NB4 (cell line): ENCODE data around the gene EIPR1.
"Not testable (repeated sequence)": the region's sequence is repeated elsewhere in the genome, so short reads cannot be mapped to it uniquely, and the experiment has no call there.

Experiments used
- DNase-seq: peaks from one replicate; pipeline ENCODE4 v3.0.0; 2010; ENCODE audit warnings: low read depth
- H3K4me3 ChIP-seq: one replicate; pipeline ENCODE4 v1.5.1; 2011; ENCODE audit warnings: mild to moderate bottlenecking, low read depth, low read length, moderate library complexity
- MYC ChIP-seq: IDR thresholded peaks from 2 replicates; pipeline ENCODE4 v1.6.1; 2011; ENCODE audit warnings: low read depth, low read length
- POLR2A ChIP-seq: IDR thresholded peaks from 2 replicates; pipeline ENCODE4 v1.6.1; 2011; ENCODE audit warnings: mild to moderate bottlenecking; ENCODE audit not compliant: insufficient read length; ENCODE audit errors: extremely low read depth
- TF ChIP-seq, protein P1 (sequence below): IDR thresholded peaks from one replicate; pipeline ENCODE4 v1.5.1; 2012; ENCODE audit warnings: low read depth, low read length
- TF ChIP-seq, protein P2 (sequence below): IDR thresholded peaks from 2 replicates; pipeline ENCODE4 v1.6.1; 2011; ENCODE audit warnings: low read depth, low read length

The EIPR1 gene

DNA sequence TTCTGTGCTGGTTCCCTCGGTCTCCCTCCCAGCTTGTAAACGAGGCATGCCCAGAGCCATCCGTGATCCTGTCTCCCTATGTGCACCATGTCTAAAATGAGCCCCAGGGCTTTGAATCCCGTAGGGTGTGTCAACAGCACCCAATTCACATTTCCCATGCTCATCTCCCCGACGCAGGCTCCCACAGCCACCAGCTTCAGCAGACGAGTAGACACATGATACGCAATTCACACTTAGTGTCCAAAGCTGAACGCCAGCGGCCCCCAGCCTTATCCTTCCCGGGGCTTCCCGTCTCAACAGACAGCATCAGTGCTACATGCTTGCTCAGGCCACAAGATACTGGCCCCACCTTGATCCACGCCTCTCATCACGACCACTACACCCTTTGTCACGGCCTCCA is 88.1 kb downstream of the EIPR1 start:
- TF ChIP-seq, protein P1, sequence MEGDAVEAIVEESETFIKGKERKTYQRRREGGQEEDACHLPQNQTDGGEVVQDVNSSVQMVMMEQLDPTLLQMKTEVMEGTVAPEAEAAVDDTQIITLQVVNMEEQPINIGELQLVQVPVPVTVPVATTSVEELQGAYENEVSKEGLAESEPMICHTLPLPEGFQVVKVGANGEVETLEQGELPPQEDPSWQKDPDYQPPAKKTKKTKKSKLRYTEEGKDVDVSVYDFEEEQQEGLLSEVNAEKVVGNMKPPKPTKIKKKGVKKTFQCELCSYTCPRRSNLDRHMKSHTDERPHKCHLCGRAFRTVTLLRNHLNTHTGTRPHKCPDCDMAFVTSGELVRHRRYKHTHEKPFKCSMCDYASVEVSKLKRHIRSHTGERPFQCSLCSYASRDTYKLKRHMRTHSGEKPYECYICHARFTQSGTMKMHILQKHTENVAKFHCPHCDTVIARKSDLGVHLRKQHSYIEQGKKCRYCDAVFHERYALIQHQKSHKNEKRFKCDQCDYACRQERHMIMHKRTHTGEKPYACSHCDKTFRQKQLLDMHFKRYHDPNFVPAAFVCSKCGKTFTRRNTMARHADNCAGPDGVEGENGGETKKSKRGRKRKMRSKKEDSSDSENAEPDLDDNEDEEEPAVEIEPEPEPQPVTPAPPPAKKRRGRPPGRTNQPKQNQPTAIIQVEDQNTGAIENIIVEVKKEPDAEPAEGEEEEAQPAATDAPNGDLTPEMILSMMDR = no peak
- TF ChIP-seq MYC (no peak), POLR2A (no peak)
- TF ChIP-seq, protein P2, sequence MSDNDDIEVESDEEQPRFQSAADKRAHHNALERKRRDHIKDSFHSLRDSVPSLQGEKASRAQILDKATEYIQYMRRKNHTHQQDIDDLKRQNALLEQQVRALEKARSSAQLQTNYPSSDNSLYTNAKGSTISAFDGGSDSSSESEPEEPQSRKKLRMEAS = no peak
- no peak for DNase-seq
- H3K4me3 ChIP-seq = no peak overlapping the region

DNA sequence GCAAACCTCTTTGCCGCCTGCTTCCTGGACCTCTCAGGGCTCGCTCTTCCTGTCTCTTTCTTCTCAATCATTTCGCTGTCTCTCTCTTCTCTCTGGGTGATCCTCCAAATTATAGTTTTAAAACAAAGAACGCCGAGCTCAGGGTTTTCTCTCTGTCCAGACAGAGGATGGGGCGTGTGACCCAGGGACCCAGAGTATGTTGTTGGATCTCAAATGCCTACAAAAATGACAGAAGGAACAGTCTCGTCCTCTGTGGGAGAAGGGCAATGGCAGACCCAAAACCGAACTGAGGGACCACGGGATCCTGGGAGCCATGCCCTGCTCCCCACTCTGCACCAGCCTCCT is 88.5 kb downstream of the EIPR1 start:
- DNase-seq = no peak
- H3K4me3 ChIP-seq = no peak overlapping the region
- TF ChIP-seq, protein P2 = no peak
- TF ChIP-seq POLR2A (no peak), MYC (no peak)
- TF ChIP-seq, protein P1 = no peak

DNA sequence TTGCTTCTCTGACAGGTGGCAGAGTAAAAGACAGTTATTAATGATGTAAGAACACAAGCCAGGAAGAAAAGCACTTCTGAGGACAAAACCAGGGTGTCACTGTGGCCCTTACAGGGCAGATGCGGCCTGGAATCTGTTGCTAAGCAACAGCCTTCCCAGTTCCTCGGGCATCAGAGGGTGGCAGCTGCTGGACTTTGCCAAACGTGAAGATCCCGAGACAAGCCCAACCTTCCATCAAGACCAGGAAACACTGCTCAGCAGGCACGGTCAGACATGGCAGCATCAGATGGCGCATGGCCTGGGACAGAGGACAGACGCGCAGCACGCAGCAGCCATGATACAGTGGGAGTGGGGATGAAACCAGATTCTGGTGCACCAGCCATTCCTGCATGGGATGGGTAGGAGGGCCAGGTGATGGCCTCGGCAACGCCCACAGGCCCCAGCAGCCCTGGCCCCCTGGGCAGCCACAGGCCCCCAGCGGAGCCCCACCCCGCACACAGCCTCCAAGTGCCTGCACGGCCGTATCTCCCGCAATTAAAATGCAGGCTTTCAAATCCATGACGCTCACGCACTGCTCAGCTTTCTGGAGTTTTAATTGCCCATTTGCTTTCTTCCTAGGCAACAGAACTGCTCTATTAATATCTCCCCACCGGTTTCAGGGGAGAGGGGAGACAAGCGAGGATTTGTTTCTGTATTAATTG is 89.0 kb downstream of the EIPR1 start:
- TF ChIP-seq, protein P2 = no peak
- TF ChIP-seq MYC (no peak), POLR2A (no peak)
- TF ChIP-seq, protein P1 = no peak
- no peak for DNase-seq
- H3K4me3 ChIP-seq = no peak overlapping the region

DNA sequence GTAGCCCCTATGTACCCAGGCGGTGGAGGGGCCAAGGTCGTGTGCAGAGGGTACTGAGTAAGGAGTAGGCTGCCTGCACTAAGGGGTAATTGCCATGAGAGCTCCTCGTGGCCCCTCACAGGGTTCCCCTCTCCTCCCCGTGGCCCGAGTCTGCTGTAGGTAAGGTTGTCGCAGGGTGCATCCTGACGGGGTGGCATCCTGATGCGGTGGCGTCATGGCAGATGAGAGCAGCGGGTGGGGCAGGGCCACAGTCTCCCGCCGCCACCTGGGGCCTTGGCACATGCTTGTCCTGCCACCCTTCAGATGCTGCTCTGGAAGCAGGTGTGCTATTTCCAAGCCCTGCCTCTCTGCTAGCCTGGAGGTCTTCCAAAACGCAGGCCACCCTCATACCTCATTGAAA is 89.7 kb downstream of the EIPR1 start:
- H3K4me3 ChIP-seq = no peak overlapping the region
- no peak for TF ChIP-seq MYC
- no peak for TF ChIP-seq POLR2A
- TF ChIP-seq, protein P1 = no peak
- TF ChIP-seq, protein P2 = no peak
- DNase-seq = no peak

DNA sequence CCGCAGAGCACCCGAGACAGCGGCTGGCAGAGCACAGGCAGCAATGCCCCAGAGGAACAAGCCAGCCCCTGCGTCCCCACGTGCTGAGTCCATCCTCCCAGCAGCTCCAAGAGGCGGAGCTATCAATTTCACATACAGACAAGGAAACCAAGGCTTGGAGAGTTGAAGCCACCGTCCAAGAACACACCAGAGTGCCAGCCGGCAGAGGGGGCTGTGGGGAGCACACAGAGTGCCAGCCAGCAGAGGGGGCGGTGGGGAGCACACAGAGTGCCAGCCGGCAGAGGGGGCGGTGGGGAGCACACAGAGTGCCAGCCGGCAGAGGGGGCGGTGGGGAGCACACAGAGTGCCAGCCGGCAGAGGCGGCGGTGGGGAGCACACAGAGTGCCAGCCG is 91.0 kb downstream of the EIPR1 start:
- H3K4me3 ChIP-seq, DNase-seq: not testable (repeated sequence)

DNA sequence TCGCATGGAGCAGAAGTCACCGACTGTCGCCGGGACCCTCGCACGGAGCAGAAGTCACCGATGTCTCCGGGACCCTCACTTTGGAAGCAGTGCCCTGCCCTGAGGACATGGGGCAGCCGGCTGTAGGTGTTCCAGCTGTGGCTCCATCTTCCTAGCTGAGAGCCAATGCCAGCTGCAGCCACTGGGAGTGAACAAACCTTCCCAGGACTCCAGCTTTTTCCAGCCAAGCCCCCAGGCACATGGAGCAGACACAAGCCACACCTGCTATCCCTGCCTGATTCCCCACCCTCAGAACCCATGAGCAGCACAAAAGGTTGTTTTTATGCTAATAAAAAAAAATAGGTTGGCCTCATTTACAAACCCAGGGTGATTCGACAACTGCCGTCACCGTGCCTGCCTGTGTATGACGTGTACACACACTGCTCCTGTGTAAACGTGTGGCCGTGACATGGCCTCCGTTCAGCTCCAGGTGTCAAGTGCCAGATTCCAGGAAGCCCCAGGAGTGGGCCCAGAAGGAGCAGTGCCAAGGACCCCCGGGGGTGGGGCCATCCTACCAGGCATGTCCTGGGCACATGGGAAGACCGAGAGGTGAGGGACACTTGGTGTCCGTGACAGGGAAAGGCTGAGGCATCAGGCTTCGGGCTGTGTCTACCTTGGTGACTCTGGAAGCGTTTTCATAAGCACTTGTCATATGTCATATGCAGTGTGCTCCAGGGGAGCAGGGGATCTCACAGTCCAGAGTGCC is 91.5 kb downstream of the EIPR1 start:
- no peak for DNase-seq
- no peak overlapping the region for H3K4me3 ChIP-seq
- TF ChIP-seq, protein P1 = no peak
- TF ChIP-seq, protein P2 = no peak
- TF ChIP-seq MYC (no peak), POLR2A (no peak)
